ACHN (cell line): ENCODE measurements around the gene GBP4.
"Not testable (repeated sequence)": the region's sequence is repeated elsewhere in the genome, so short reads cannot be mapped to it uniquely, and the experiment has no call there.

ENCODE experiments used
- DNase-seq: peaks from one replicate; pipeline ENCODE4 v3.0.0-alpha.2; 2015
- in situ Hi-C: cut with HindIII; loops from 2 replicates; pipeline ENCODE4 v1.10.0; 2017; ENCODE audit warnings: low sequenced_read_pairs, low pct_ligation_motif_present, low pct_unique_long_range_greater_than_20kb

Gene GBP4

DNA sequence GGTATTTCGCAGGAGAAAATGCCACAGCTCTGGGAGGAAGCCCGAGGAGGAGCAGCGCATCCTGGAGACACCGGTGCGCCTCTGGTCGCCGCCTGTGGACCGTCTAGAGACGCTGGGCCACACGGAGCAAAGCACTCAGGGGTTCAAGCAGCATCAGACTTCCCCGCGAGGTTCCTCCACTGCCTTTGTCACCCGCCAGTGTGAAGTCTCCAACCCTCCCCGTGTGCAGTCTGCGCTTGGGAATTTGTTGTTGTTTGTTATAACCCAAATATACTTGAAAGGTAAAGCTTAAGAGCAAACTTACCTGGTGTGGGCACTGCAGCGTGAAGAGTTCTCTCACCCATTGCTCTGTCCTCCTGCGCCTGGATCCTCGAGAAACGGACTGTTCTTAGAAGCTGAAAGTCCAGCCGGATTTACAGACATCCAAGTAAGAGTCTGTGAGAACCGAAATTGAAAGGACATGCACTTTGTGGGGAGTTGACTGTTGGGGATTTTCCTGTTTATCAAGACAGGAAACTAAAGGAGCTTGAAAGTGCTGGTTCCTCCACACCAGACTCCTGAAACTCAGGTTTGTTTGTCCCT is at the start of gene GBP4:
TSS of gene GBP4 (minus strand) at position 452 of the 582 bp plus-strand sequence. CDS start at position 344, 108 bp downstream.
- in situ Hi-C loops, result no loop called here
- peak; percentile 9 for DNase-seq

GRCh38 chr1:89243046-89243445 is 44.3 kb upstream of the GBP4 start:
- in situ Hi-C loops, result no loop called here
- no peak for DNase-seq

- DNase-seq, result no peak
- in situ Hi-C loops, result no loop called here
These were observed 22.6 kb upstream of the GBP4 start for GRCh38 chr1:89221341-89221740.

DNA sequence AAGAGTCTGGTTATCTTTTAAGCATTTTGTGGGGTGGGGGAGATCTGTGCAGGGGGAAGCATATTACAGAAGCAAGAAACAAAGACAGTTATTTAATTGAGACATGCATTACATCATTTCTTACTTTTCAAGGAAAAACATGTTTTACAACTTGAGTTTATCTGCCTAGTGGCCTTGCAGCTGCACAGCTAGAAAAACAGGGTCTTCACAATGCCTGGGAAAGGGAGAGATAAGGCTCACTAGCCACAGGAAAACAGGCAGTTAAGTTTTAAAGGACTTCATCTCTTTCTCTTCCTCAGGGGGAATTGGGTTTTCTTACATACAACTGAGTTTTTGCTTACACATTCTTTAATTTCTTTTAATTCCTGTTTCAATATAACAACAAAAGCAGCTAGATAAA is 21.1 kb upstream of the GBP4 start:
- not testable (repeated sequence) for DNase-seq

DNA sequence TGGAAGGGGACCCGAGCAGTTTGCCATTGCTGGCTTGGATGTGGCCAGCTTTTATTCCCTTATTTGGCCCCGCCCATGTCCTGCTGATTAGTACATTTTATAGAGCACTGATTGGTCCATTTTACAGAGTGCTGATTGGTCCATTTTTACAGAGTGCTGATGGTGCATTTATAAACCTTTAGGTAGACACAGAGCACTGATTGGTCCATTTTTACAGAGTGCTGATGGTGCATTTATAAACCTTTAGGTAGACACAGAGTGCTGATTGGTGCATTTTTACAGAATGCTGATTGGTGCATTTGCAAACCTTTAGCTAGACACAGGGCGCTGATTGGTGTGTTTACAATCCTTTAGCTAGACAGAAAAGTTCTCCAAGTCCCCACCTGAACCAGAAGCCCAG is 20.2 kb upstream of the GBP4 start:
- in situ Hi-C loops, DNase-seq: not testable (repeated sequence)

More for the DNA sequence above, 21.1 kb upstream of the GBP4 start:
- in situ Hi-C loops, result not testable (repeated sequence)

- in situ Hi-C loops, result no loop called here
- no peak for DNase-seq
These were observed 14.6 kb upstream of the GBP4 start for GRCh38 chr1:89213347-89213746.

- DNase-seq, result no peak
- in situ Hi-C loops, result no loop called here
These were observed 12.4 kb upstream of the GBP4 start for GRCh38 chr1:89211035-89211634.

- in situ Hi-C loops, result no loop called here
These were observed 7.6 kb upstream of the GBP4 start for GRCh38 chr1:89206373-89206772.

GRCh38 chr1:89203166-89203565 is 4.4 kb upstream of the GBP4 start:
- no peak for DNase-seq
- in situ Hi-C loops, result no loop called here

More at GRCh38 chr1:89206373-89206772, 7.6 kb upstream of the GBP4 start:
- DNase-seq, result no peak

- in situ Hi-C loops, result no loop called here
- DNase-seq, result no peak
These were observed 2.5 kb upstream of the GBP4 start for GRCh38 chr1:89201106-89201794.

DNA sequence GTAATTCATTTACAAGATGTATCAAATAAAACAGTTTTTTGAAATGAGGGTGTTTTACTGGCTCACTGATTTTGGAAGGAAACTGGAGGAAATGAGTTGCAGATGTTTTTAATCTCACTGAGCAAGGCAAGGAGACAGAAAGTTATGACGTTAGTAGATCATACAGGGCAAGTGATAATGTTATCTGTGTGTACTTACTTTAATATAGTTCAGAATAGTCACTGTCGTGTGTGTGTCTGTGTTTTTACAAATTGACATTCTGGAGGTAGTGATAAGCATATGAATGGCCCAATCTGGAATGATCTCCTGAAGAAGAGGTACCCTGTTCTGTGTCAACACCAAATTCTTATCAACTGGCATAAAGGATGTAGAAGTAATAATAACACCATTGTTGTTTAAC is 1.9 kb upstream of the GBP4 start:
- in situ Hi-C loops, result no loop called here
- no peak for DNase-seq

GRCh38 chr1:89199525-89200031 is 836 bp upstream of the GBP4 start:
- no peak for DNase-seq
- in situ Hi-C loops, result no loop called here

DNA sequence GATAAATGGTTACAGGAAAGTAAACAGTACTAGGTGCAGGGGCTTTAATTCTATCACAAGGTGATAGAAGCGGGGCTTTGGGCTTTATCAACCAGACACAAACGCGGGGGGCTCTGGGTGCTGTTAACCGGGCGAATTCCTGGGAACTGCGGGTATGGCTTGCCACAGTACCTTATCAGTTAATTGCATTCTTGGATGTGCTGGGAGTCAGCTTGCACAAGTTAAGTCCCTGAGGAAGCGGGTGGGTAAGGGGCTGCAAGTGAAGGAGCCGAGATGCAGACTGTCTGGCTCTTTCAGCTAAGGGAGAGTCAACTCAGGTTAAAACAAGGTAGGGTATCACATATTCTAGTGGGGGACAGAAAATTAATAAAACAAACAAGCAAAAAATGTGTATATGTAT is 661 bp downstream of the GBP4 start:
- DNase-seq, result no peak
- in situ Hi-C loops, result no loop called here

GRCh38 chr1:89195476-89195875 is 3.3 kb downstream of the GBP4 start:
- in situ Hi-C loops, result no loop called here
- no peak for DNase-seq

DNA sequence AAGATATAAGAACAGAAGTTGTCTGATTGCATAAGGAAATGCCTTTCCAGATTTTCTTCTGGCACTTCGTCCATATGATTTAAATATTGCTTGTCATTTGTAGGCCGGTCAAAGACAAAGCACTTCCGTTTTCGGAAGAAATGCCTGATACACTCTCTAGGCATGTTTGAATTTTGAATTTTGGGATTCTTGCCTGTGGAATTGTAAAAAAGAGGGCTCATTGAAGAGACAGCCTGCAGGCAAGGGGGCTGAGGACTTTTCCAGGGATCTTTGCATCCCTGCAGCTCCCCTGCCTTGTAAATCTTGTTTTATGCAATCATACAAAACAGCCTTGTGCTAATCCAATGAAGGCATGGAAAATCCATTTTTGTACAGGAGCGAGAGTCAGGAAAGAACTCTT is 7.4 kb downstream of the GBP4 start:
- DNase-seq, result no peak
- in situ Hi-C loops, result no loop called here

DNA sequence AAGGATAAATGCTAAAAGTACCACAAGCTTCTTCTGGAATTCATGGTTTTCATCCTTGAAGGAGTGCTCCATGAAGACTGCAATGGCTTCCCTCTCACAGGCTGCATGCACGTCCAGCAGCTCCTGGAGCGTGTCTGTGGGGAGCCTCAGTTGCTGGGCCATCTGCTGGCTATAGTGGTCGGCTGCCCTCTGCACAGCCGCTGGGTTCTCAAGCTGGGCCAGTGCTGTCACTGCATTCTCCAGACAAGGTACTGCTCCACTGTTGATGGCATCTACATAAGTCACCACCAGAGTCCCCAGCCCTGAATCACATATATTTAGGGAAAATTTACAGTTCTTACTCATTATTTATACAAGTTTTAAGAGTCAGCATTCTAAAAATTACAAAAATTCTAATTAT is 8.7 kb downstream of the GBP4 start:
- DNase-seq, result no peak
- in situ Hi-C loops, result no loop called here

- in situ Hi-C loops, result no loop called here
- no peak for DNase-seq
These were observed 19.4 kb downstream of the GBP4 start for GRCh38 chr1:89179343-89179742.

- no peak for DNase-seq
- in situ Hi-C loops, result no loop called here
These were observed 21.8 kb downstream of the GBP4 start for GRCh38 chr1:89176971-89177370.

- DNase-seq, result no peak
These were observed 23.0 kb downstream of the GBP4 start, which contains the start of gene GBP7 for GRCh38 chr1:89175601-89176256. TSS of gene GBP7 (minus strand) at chr1:89176003. CDS start at chr1:89171935, 4,068 bp downstream.

More at GRCh38 chr1:89175601-89176256, 23.0 kb downstream of the GBP4 start, which contains the start of gene GBP7:
- in situ Hi-C loops, result no loop called here
